ENCODE results near the gene NTSR1.

The NTSR1 gene

GRCh38 chr20:62716941-62717310 lies 8.3 kb downstream of the NTSR1 start:
- H3K4me3 ChIP-seq (ENCODE audit: low read length) = no peak overlapping the region
- H3K4me1 ChIP-seq (ENCODE audit: control insufficient read depth, insufficient read depth, low read length) = no peaks in the 10 kb centered on the region
- peaks cover 31% of the 10 kb centered on the region for H3K27me3 ChIP-seq (ENCODE audit: control insufficient read depth, insufficient read depth, low read length)

GRCh38 chr20:62717933-62718332 lies 9.3 kb downstream of the NTSR1 start:
- Histone ChIP-seq H3K27me3 (ENCODE audit: control insufficient read depth, insufficient read depth, low read length) (peaks cover 24% of the 10 kb centered on the region), H3K9ac (ENCODE audit: low read length) (no peak overlapping the region)

More at GRCh38 chr20:62716941-62717310, 8.3 kb downstream of the NTSR1 start:
- Histone ChIP-seq H3K36me3 (ENCODE audit: control insufficient read depth, insufficient read depth, low read length) (no peaks in the 10 kb centered on the region), H3K9ac (ENCODE audit: low read length) (no peak overlapping the region), H3K9me3 (ENCODE audit: control insufficient read depth, low read length) (no peaks in the 10 kb centered on the region)

GRCh38 chr20:62718546-62718945 lies 9.9 kb downstream of the NTSR1 start:
- no peaks in the 10 kb centered on the region for H3K4me1 ChIP-seq (ENCODE audit: control insufficient read depth, insufficient read depth, low read length)
- H3K27me3 ChIP-seq (ENCODE audit: control insufficient read depth, insufficient read depth, low read length) = peaks cover 23% of the 10 kb centered on the region
- H3K36me3 ChIP-seq (ENCODE audit: control insufficient read depth, insufficient read depth, low read length) = no peaks in the 10 kb centered on the region
- H3K9me3 ChIP-seq (ENCODE audit: control insufficient read depth, low read length) = no peaks in the 10 kb centered on the region
- no peak overlapping the region for H3K4me3 ChIP-seq (ENCODE audit: low read length)
- H3K9ac ChIP-seq (ENCODE audit: low read length) = no peak overlapping the region

More at GRCh38 chr20:62717933-62718332, 9.3 kb downstream of the NTSR1 start:
- Histone ChIP-seq H3K4me1 (ENCODE audit: control insufficient read depth, insufficient read depth, low read length) (no peaks in the 10 kb centered on the region), H3K4me3 (ENCODE audit: low read length) (no peak overlapping the region), H3K9me3 (ENCODE audit: control insufficient read depth, low read length) (no peaks in the 10 kb centered on the region), H3K36me3 (ENCODE audit: control insufficient read depth, insufficient read depth, low read length) (no peaks in the 10 kb centered on the region)

- Histone ChIP-seq H3K9me3 (ENCODE audit: control insufficient read depth, low read length) (no peaks in the 10 kb centered on the region), H3K36me3 (ENCODE audit: control insufficient read depth, insufficient read depth, low read length) (no peaks in the 10 kb centered on the region), H3K9ac (ENCODE audit: low read length) (no peak overlapping the region), H3K4me3 (ENCODE audit: low read length) (no peak overlapping the region), H3K27me3 (ENCODE audit: control insufficient read depth, insufficient read depth, low read length) (peaks cover 25% of the 10 kb centered on the region), H3K4me1 (ENCODE audit: control insufficient read depth, insufficient read depth, low read length) (no peaks in the 10 kb centered on the region)
These were observed 10.8 kb downstream of the NTSR1 start for GRCh38 chr20:62719250-62719935.

- no peaks in the 10 kb centered on the region for H3K4me1 ChIP-seq (ENCODE audit: control insufficient read depth, insufficient read depth, low read length)
- H3K9me3 ChIP-seq (ENCODE audit: control insufficient read depth, low read length) = no peaks in the 10 kb centered on the region
- H3K9ac ChIP-seq (ENCODE audit: low read length) = no peak overlapping the region
- H3K4me3 ChIP-seq (ENCODE audit: low read length) = no peak overlapping the region
- peaks cover 20% of the 10 kb centered on the region for H3K27me3 ChIP-seq (ENCODE audit: control insufficient read depth, insufficient read depth, low read length)
- H3K36me3 ChIP-seq (ENCODE audit: control insufficient read depth, insufficient read depth, low read length) = no peaks in the 10 kb centered on the region
These were observed 13.1 kb downstream of the NTSR1 start for GRCh38 chr20:62721511-62722370.

GRCh38 chr20:62722627-62723026 lies 14.0 kb downstream of the NTSR1 start:
- Histone ChIP-seq H3K27me3 (ENCODE audit: control insufficient read depth, insufficient read depth, low read length) (peaks cover 20% of the 10 kb centered on the region), H3K4me1 (ENCODE audit: control insufficient read depth, insufficient read depth, low read length) (no peaks in the 10 kb centered on the region), H3K9ac (ENCODE audit: low read length) (no peak overlapping the region), H3K4me3 (ENCODE audit: low read length) (no peak overlapping the region), H3K9me3 (ENCODE audit: control insufficient read depth, low read length) (no peaks in the 10 kb centered on the region), H3K36me3 (ENCODE audit: control insufficient read depth, insufficient read depth, low read length) (no peaks in the 10 kb centered on the region)

GRCh38 chr20:62723351-62723750 lies 14.7 kb downstream of the NTSR1 start:
- Histone ChIP-seq H3K4me1 (ENCODE audit: control insufficient read depth, insufficient read depth, low read length) (no peaks in the 10 kb centered on the region), H3K9ac (ENCODE audit: low read length) (no peak overlapping the region), H3K36me3 (ENCODE audit: control insufficient read depth, insufficient read depth, low read length) (no peaks in the 10 kb centered on the region), H3K27me3 (ENCODE audit: control insufficient read depth, insufficient read depth, low read length) (peaks cover 20% of the 10 kb centered on the region), H3K9me3 (ENCODE audit: control insufficient read depth, low read length) (no peaks in the 10 kb centered on the region), H3K4me3 (ENCODE audit: low read length) (no peak overlapping the region)

GRCh38 chr20:62723768-62724450 lies 15.3 kb downstream of the NTSR1 start:
- no peaks in the 10 kb centered on the region for H3K4me1 ChIP-seq (ENCODE audit: control insufficient read depth, insufficient read depth, low read length)
- H3K4me3 ChIP-seq (ENCODE audit: low read length) = no peak overlapping the region
- peaks cover 20% of the 10 kb centered on the region for H3K27me3 ChIP-seq (ENCODE audit: control insufficient read depth, insufficient read depth, low read length)
- no peak overlapping the region for H3K9ac ChIP-seq (ENCODE audit: low read length)
- no peaks in the 10 kb centered on the region for H3K9me3 ChIP-seq (ENCODE audit: control insufficient read depth, low read length)
- no peaks in the 10 kb centered on the region for H3K36me3 ChIP-seq (ENCODE audit: control insufficient read depth, insufficient read depth, low read length)

GRCh38 chr20:62724692-62725595 lies 16.3 kb downstream of the NTSR1 start:
- no peak overlapping the region for H3K9ac ChIP-seq (ENCODE audit: low read length)
- no peaks in the 10 kb centered on the region for H3K4me1 ChIP-seq (ENCODE audit: control insufficient read depth, insufficient read depth, low read length)
- H3K36me3 ChIP-seq (ENCODE audit: control insufficient read depth, insufficient read depth, low read length) = no peaks in the 10 kb centered on the region
- no peaks in the 10 kb centered on the region for H3K9me3 ChIP-seq (ENCODE audit: control insufficient read depth, low read length)
- H3K4me3 ChIP-seq (ENCODE audit: low read length) = no peak overlapping the region
- peaks cover 20% of the 10 kb centered on the region for H3K27me3 ChIP-seq (ENCODE audit: control insufficient read depth, insufficient read depth, low read length)

- H3K36me3 ChIP-seq (ENCODE audit: control insufficient read depth, insufficient read depth, low read length) = no peaks in the 10 kb centered on the region
- H3K4me3 ChIP-seq (ENCODE audit: low read length) = no peak overlapping the region
- peaks cover 20% of the 10 kb centered on the region for H3K27me3 ChIP-seq (ENCODE audit: control insufficient read depth, insufficient read depth, low read length)
- H3K9ac ChIP-seq (ENCODE audit: low read length) = no peak overlapping the region
- no peaks in the 10 kb centered on the region for H3K9me3 ChIP-seq (ENCODE audit: control insufficient read depth, low read length)
- H3K4me1 ChIP-seq (ENCODE audit: control insufficient read depth, insufficient read depth, low read length) = no peaks in the 10 kb centered on the region
These were observed 17.1 kb downstream of the NTSR1 start for GRCh38 chr20:62725596-62726268.

GRCh38 chr20:62726276-62726675 lies 17.6 kb downstream of the NTSR1 start:
- Histone ChIP-seq H3K9me3 (ENCODE audit: control insufficient read depth, low read length) (no peaks in the 10 kb centered on the region), H3K4me1 (ENCODE audit: control insufficient read depth, insufficient read depth, low read length) (no peaks in the 10 kb centered on the region), H3K4me3 (ENCODE audit: low read length) (no peak overlapping the region), H3K36me3 (ENCODE audit: control insufficient read depth, insufficient read depth, low read length) (no peaks in the 10 kb centered on the region), H3K9ac (ENCODE audit: low read length) (no peak overlapping the region), H3K27me3 (ENCODE audit: control insufficient read depth, insufficient read depth, low read length) (peaks cover 20% of the 10 kb centered on the region)

Data from mucosa of stomach (tissue), 1 donor.